B cell (primary cell): Measurements from ENCODE around the gene ARHGAP30. TPM values are rescaled to one million over a fixed set of nuclear protein-coding genes. Genes with fewer than 3 reads are reported as not detected.
"Not testable (repeated sequence)": the region's sequence is repeated elsewhere in the genome, so short reads cannot be mapped to it uniquely, and the experiment has no call there.

ENCODE experiments used
- ATAC-seq: fragments of 200-7000 bp; cut with Tn5 transposase; one replicate; pipeline ENCODE4 v1.10.0; 2021; ENCODE audit warnings: low read depth, mild to moderate bottlenecking, moderate number of reproducible peaks, moderate library complexity
- CTCF ChIA-PET: fragments of 350-600 bp; sonication (Branson Sonifier 250); formaldehyde crosslinking; loops from one replicate; lab custom pipeline; 2021; ENCODE audit warnings: antibody characterized with exemption, inconsistent platforms; lab: Charles Lee
- POLR2A ChIA-PET: fragments of 350-600 bp; sonication (Branson Sonifier 250); formaldehyde crosslinking; loops from one replicate; lab custom pipeline; 2021; ENCODE audit warnings: antibody characterized with exemption; lab: Charles Lee
- DNase-seq: peaks from one replicate; pipeline ENCODE4 v3.0.0; 2013
- H2AFZ ChIP-seq: 2 replicates; pipeline ENCODE4 v1.6.1; 2012; ENCODE audit warnings: mild to moderate bottlenecking, low read depth, low read length; ENCODE audit not compliant: insufficient read depth, poor library complexity, severe bottlenecking
- H3K27ac ChIP-seq, 2 donors: 1 replicate in 1 of 2; 2 replicates in 1 of 2; pipeline ENCODE4 v1.5.1; 2012 to 2013; ENCODE audit warnings: low read length in 2 of 2, mild to moderate bottlenecking in 2 of 2, moderate library complexity in 1 of 2
- H3K27me3 ChIP-seq, 4 experiments: fragments of 200-600 bp in 1 of 4; sonication (generic) in 1 of 4; replicated peaks in 1 of 4; 1 replicate in 2 of 4; 2 replicates in 2 of 4; pipeline versions ENCODE4 v1.6.1 to v1.7.0; 2013 to 2016; ENCODE audit warnings: low read length in 3 of 4, mild to moderate bottlenecking in 2 of 4, mixed read lengths in 1 of 4, moderate library complexity in 1 of 4; ENCODE audit not compliant: insufficient read depth in 4 of 4, control insufficient read depth in 3 of 4; ENCODE audit errors: control extremely low read depth in 1 of 4
- H3K36me3 ChIP-seq, 2 experiments: replicated peaks in 1 of 2; 1 replicate in 1 of 2; 2 replicates in 1 of 2; pipeline versions ENCODE4 v1.6.1 to v1.7.1; 2013; ENCODE audit warnings: low read length in 1 of 2; ENCODE audit not compliant: insufficient read depth in 2 of 2, control insufficient read depth in 1 of 2; ENCODE audit errors: control extremely low read depth in 1 of 2, extremely low read depth in 1 of 2
- H3K4me1 ChIP-seq, 2 donors: fragments of 200-600 bp in 1 of 2; sonication (generic) in 1 of 2; 1 replicate in 1 of 2; 2 replicates in 1 of 2; pipeline versions ENCODE4 v1.5.1 to v1.6.1; 2013 to 2017; ENCODE audit warnings: low read length in 2 of 2; ENCODE audit not compliant: control insufficient read depth in 2 of 2, insufficient read depth in 2 of 2
- H3K4me2 ChIP-seq: replicated peaks from 2 replicates; pipeline ENCODE3; 2012; ENCODE audit warnings: mild to moderate bottlenecking, low read depth, low read length; ENCODE audit not compliant: poor library complexity, severe bottlenecking
- H3K4me3 ChIP-seq, 5 experiments: fragments of 200-600 bp in 1 of 5; sonication (generic) in 1 of 5; 1 replicate in 3 of 5; 2 replicates in 2 of 5; pipeline versions ENCODE4 v1.5.1 to v1.7.0; 2011 to 2016; ENCODE audit warnings: low read length in 4 of 5, mild to moderate bottlenecking in 4 of 5, low read depth in 2 of 5, control low read depth in 1 of 5, moderate library complexity in 1 of 5; ENCODE audit not compliant: insufficient read depth in 1 of 5; ENCODE audit errors: control extremely low read depth in 1 of 5, extremely low read depth in 1 of 5
- H3K79me2 ChIP-seq: fragments of 200-600 bp; sonication (generic); one replicate; pipeline ENCODE4 v1.6.0; 2016; ENCODE audit warnings: low read length; ENCODE audit not compliant: control insufficient read depth, insufficient read depth
- H3K9ac ChIP-seq: fragments of 200-600 bp; sonication (generic); 2 replicates; pipeline ENCODE4 v1.6.1; 2017; ENCODE audit warnings: mild to moderate bottlenecking, low read length, moderate library complexity
- H3K9me3 ChIP-seq, 3 donors: one replicate each; pipeline versions ENCODE4 v1.6.1 to v1.7.1; 2013; ENCODE audit warnings: low read length in 2 of 3; ENCODE audit not compliant: control insufficient read depth in 2 of 3, insufficient read depth in 1 of 3; ENCODE audit errors: control extremely low read depth in 1 of 3
- H4K20me1 ChIP-seq: 2 replicates; pipeline ENCODE4 v1.6.0; 2012; ENCODE audit warnings: mild to moderate bottlenecking, low read length; ENCODE audit not compliant: insufficient read depth, control insufficient read depth, poor library complexity, severe bottlenecking
- H3K27ac Mint-ChIP-seq: one replicate; pipeline ENCODE4 v1.8.0; 2021; ENCODE audit warnings: mixed read lengths
- H3K27me3 Mint-ChIP-seq: one replicate; pipeline ENCODE4 v1.8.0; 2021; ENCODE audit warnings: mixed read lengths
- H3K4me1 Mint-ChIP-seq: one replicate; pipeline ENCODE4 v1.8.0; 2021; ENCODE audit warnings: mixed read lengths
- H3K4me3 Mint-ChIP-seq: one replicate; pipeline ENCODE4 v1.8.0; 2021; ENCODE audit warnings: mixed read lengths
- H3K9me3 Mint-ChIP-seq: one replicate; pipeline ENCODE4 v1.8.0; 2022; ENCODE audit warnings: mixed read lengths; ENCODE audit not compliant: insufficient read depth
- WGBS: methylation state at CpG from one replicate; pipeline ENCODE4 v1.1.5; 2013; ENCODE audit warnings: missing lambda C conversion rate; ENCODE audit not compliant: insufficient coverage; 5-methylcytosine and 5-hydroxymethylcytosine counted together
- intact Hi-C: fragments of 100-400 bp; cut with micrococcal nuclease; formaldehyde crosslinking; loops from one replicate; pipeline ENCODE4 v1.10.0; 2022
- polyA plus RNA-seq: library from polyadenylated mRNA; depleted of rRNA; stranded (reverse); fragments of >200 nt; gene quantifications from 2 replicates; pipeline ENCODE4 v1.2.3, GENCODE V29; 2012
- total RNA-seq, 2 donors: library from RNA; stranded (reverse); fragments of 120-200 nt in 1 of 2; gene quantifications; 1 replicate in 1 of 2; 2 replicates in 1 of 2; pipeline versions ENCODE4 v1.2.3 to v1.2.4, GENCODE V29; 2013 to 2022

ARHGAP30 gene
- total and polyA plus RNA-seq, 2 donors (not counting 1 experiment from before 2014, with no cell fraction given) = 122 to 146 TPM

DNA sequence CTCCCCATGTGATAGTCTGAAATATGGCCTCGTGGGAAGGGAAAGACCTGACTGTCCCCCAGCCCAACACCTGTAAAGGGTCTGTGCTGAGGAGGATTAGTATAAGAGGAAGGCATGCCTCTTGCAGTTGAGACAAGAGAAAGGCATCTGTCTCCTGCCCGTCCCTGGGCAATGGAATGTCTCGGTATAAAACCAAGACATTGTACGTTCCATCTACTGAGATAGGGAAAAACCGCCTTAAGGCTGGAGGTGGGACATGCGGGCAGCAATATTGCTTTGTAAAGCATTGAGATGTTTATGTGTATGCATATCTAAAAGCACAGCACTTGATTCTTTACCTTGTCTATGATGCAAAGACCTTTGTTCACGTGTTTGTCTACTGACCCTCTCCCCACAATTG is 52.5 kb downstream of the ARHGAP30 start:
- POLR2A ChIA-PET = not testable (repeated sequence)

DNA sequence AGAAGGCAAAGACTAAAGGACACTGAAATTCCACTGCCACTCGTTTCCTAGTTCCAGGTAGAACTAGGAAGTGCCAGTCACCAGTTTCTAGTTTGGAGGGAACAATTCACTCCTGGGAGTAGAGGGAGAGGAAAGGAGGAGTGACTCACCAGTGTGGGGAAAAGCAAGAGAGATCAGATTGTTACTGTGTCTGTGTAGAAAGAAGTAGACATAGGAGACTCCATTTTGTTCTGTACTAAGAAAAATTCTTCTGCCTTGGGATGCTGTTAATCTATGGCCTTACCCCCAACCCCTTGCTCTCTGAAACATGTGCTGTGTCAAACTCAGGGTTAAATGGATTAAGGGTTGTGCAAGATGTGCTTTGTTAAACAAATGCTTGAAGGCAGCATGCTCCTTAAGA is 53.0 kb downstream of the ARHGAP30 start:
- H3K9ac ChIP-seq, POLR2A ChIA-PET, H3K4me3 ChIP-seq, CTCF ChIA-PET, H3K9me3 ChIP-seq, H3K27me3 ChIP-seq, H4K20me1 ChIP-seq, DNase-seq, ATAC-seq, H2AFZ ChIP-seq, H3K4me2 ChIP-seq, H3K4me3 Mint-ChIP-seq, H3K36me3 ChIP-seq, H3K27ac ChIP-seq, H3K9me3 Mint-ChIP-seq, H3K27me3 Mint-ChIP-seq, intact Hi-C loops, H3K79me2 ChIP-seq: not testable (repeated sequence)
- Mint-ChIP-seq H3K4me1 (peaks cover 45% of the 10 kb centered on the region), H3K27ac (peak overlapping the region; percentile 5)
- 100% methylated on average over 1 of the region's 1 CpG for WGBS
- peaks cover 39 to 45% of the 10 kb centered on the region in 2 donors for H3K4me1 ChIP-seq

More for the DNA sequence above, 52.5 kb downstream of the ARHGAP30 start:
- H2AFZ ChIP-seq, ATAC-seq, H3K79me2 ChIP-seq, H3K4me3 ChIP-seq, H3K27me3 ChIP-seq, CTCF ChIA-PET, H3K27ac ChIP-seq, H3K4me3 Mint-ChIP-seq, H3K4me2 ChIP-seq, H3K9ac ChIP-seq, H3K9me3 ChIP-seq, H3K9me3 Mint-ChIP-seq, H3K27me3 Mint-ChIP-seq, H3K36me3 ChIP-seq, intact Hi-C loops, H4K20me1 ChIP-seq, DNase-seq: not testable (repeated sequence)
- Mint-ChIP-seq H3K4me1 (peaks cover 43% of the 10 kb centered on the region), H3K27ac (peak overlapping the region; percentile 20)
- H3K4me1 ChIP-seq = peaks cover 37 to 43% of the 10 kb centered on the region in 2 donors
- WGBS = 100% methylated on average over 1 of the region's 7 CpGs
